HepG2 (cell line): ENCODE results near the gene POLG2. TPM values are rescaled to one million over a fixed set of nuclear protein-coding genes. Genes with fewer than 3 reads are reported as not detected.
A peak's percentile ranks its signal among the peaks of the same experiment; 100 is the strongest.

Source experiments
- CBFB ChIP-seq: sonication (generic); formaldehyde crosslinking; IDR thresholded peaks from 2 replicates; pipeline ENCODE4 v1.4.0; 2020; ENCODE audit warnings: missing genetic modification reagents
- CENPX ChIP-seq: sonication (generic); formaldehyde crosslinking; IDR thresholded peaks from 2 replicates; pipeline ENCODE4 v1.9.0; 2021; ENCODE audit warnings: mild to moderate bottlenecking, missing genetic modification reagents, moderate library complexity
- ELF1 ChIP-seq: sonication (generic); formaldehyde crosslinking; IDR thresholded peaks from 2 replicates; pipeline ENCODE4 v1.4.0; 2020; ENCODE audit warnings: missing genetic modification reagents
- HMG20A ChIP-seq: IDR thresholded peaks from 2 replicates; pipeline ENCODE4 v1.6.1; 2016; ENCODE audit warnings: borderline replicate concordance
- REL ChIP-seq: sonication (generic); formaldehyde crosslinking; conservative IDR thresholded peaks from 2 replicates; pipeline ENCODE4 v1.8.0; 2022; ENCODE audit warnings: mild to moderate bottlenecking, missing genetic modification reagents, moderate library complexity
- SALL2 ChIP-seq: sonication (generic); formaldehyde crosslinking; IDR thresholded peaks from 2 replicates; pipeline ENCODE4 v1.8.1; 2023; ENCODE audit warnings: mild to moderate bottlenecking, missing genetic modification reagents, inconsistent platforms
- SMARCC2 ChIP-seq: fragments of 450-650 bp; IDR thresholded peaks from 2 replicates; pipeline ENCODE4 v1.6.1; 2017; ENCODE audit warnings: antibody characterized with exemption, mild to moderate bottlenecking
- STAT5B ChIP-seq: sonication (generic); formaldehyde crosslinking; IDR thresholded peaks from 2 replicates; pipeline ENCODE4 v1.4.0; 2020; ENCODE audit warnings: missing genetic modification reagents
- XBP1 ChIP-seq: sonication (generic); formaldehyde crosslinking; IDR thresholded peaks from 2 replicates; pipeline ENCODE4 v1.5.0; 2020; ENCODE audit warnings: missing genetic modification reagents
- ZFP37 ChIP-seq: sonication (generic); formaldehyde crosslinking; IDR thresholded peaks from 2 replicates; pipeline ENCODE4 v1.4.0; 2020; ENCODE audit warnings: missing genetic modification reagents, borderline replicate concordance
- ZNF101 ChIP-seq: sonication (generic); formaldehyde crosslinking; IDR thresholded peaks from 2 replicates; pipeline ENCODE4 v1.4.0; 2020; ENCODE audit warnings: mild to moderate bottlenecking, low read depth, missing genetic modification reagents, borderline replicate concordance
- polyA plus RNA-seq, 8 experiments: library from polyadenylated mRNA; depleted of rRNA in 3 of 8; stranded (reverse) in 7 of 8; unstranded in 1 of 8; fragments of >200 nt; fragmentation: Illumina TruSeq in 4 of 8; extraction: Trizol in 4 of 8; gene quantifications; 2 replicates each; pipeline versions ENCODE4 v1.2.1 to v1.2.3, GENCODE V29; 2011 to 2016; ENCODE audit warnings: low read depth in 4 of 8, missing spikeins in 1 of 8, mixed read lengths in 1 of 8; ENCODE audit not compliant: insufficient read depth in 1 of 8
- total RNA-seq, 5 experiments: library from RNA; depleted of rRNA; stranded (reverse); fragments of >200 nt; fragmentation: Illumina TruSeq; extraction: Trizol; gene quantifications; 2 replicates each; pipeline ENCODE4 v1.2.3, GENCODE V29; 2016; ENCODE audit warnings: low read depth in 1 of 5
- TF ChIP-seq, protein P1 (sequence below): sonication (generic); formaldehyde crosslinking; conservative IDR thresholded peaks from 2 replicates; pipeline ENCODE4 v1.8.1; 2023; ENCODE audit warnings: missing genetic modification reagents
- TF ChIP-seq, protein P2 (sequence below): sonication (generic); formaldehyde crosslinking; IDR thresholded peaks from 2 replicates; pipeline ENCODE4 v1.4.0; 2020; ENCODE audit warnings: missing genetic modification reagents, mild to moderate bottlenecking, borderline replicate concordance
- TF ChIP-seq, protein P3 (sequence below): IDR thresholded peaks from 2 replicates; pipeline ENCODE4 v1.6.1; 2016; ENCODE audit warnings: low read depth, missing genetic modification reagents, missing compliant biosample characterization
- TF ChIP-seq, protein P4 (sequence below): sonication (generic); formaldehyde crosslinking; IDR thresholded peaks from 2 replicates; pipeline ENCODE4 v1.5.1; 2020; ENCODE audit warnings: missing genetic modification reagents, mild to moderate bottlenecking, borderline replicate concordance

The POLG2 gene
- total and polyA plus RNA-seq, 2 of the 13 experiments (the other 11 are each of a cell fraction or from before 2014, with no cell fraction given), result 21.1 to 25.5 TPM

DNA sequence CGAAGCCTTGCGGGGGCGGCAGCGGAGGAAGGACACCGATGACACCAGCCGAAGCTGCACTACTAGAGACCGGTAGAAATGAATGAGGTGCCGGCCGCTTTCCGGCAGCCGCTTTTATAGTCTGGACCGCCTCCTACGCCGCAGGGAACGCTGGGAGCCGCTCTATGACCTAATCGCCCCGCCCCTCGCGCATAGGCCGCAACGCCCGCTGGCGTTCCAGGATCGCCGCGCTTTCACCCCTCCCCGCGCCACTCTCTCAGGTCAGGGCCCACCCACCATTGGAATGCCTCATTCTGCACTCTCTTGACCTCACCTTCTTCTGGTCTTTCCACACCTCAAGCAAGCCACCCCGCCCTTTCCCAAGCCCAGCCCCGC, 9.3 kb upstream of the POLG2 start, which contains the start of gene DDX5 (continued):
- TF ChIP-seq ELF1 (CRISPR knock-in tag), result no peak
- no peak; the same call in 1 of the 2 replicates for TF ChIP-seq REL
- TF ChIP-seq ZNF101 (CRISPR knock-in tag), result no peak
- TF ChIP-seq CENPX (CRISPR knock-in tag), result no peak
- TF ChIP-seq HMG20A (CRISPR knock-in tag), result no peak
- peak; percentile 60 for TF ChIP-seq CBFB (CRISPR knock-in tag)
- TF ChIP-seq, protein P1, sequence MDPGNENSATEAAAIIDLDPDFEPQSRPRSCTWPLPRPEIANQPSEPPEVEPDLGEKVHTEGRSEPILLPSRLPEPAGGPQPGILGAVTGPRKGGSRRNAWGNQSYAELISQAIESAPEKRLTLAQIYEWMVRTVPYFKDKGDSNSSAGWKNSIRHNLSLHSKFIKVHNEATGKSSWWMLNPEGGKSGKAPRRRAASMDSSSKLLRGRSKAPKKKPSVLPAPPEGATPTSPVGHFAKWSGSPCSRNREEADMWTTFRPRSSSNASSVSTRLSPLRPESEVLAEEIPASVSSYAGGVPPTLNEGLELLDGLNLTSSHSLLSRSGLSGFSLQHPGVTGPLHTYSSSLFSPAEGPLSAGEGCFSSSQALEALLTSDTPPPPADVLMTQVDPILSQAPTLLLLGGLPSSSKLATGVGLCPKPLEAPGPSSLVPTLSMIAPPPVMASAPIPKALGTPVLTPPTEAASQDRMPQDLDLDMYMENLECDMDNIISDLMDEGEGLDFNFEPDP (CRISPR knock-in tag), result peak; percentile 99
- TF ChIP-seq, protein P2, sequence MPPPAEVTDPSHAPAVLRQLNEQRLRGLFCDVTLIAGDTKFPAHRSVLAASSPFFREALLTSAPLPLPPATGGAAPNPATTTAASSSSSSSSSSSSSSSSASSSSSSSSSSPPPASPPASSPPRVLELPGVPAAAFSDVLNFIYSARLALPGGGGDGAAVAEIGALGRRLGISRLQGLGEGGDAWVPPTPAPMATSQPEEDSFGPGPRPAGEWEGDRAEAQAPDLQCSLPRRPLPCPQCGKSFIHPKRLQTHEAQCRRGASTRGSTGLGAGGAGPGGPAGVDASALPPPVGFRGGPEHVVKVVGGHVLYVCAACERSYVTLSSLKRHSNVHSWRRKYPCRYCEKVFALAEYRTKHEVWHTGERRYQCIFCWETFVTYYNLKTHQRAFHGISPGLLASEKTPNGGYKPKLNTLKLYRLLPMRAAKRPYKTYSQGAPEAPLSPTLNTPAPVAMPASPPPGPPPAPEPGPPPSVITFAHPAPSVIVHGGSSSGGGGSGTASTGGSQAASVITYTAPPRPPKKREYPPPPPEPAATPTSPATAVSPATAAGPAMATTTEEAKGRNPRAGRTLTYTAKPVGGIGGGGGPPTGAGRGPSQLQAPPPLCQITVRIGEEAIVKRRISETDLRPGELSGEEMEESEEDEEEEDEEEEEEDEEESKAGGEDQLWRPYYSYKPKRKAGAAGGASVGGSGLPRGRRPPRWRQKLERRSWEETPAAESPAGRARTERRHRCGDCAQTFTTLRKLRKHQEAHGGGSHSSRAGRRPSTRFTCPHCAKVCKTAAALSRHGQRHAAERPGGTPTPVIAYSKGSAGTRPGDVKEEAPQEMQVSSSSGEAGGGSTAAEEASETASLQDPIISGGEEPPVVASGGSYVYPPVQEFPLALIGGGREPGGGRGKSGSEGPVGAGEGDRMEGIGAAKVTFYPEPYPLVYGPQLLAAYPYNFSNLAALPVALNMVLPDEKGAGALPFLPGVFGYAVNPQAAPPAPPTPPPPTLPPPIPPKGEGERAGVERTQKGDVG (CRISPR knock-in tag), result no peak
- TF ChIP-seq, protein P3, sequence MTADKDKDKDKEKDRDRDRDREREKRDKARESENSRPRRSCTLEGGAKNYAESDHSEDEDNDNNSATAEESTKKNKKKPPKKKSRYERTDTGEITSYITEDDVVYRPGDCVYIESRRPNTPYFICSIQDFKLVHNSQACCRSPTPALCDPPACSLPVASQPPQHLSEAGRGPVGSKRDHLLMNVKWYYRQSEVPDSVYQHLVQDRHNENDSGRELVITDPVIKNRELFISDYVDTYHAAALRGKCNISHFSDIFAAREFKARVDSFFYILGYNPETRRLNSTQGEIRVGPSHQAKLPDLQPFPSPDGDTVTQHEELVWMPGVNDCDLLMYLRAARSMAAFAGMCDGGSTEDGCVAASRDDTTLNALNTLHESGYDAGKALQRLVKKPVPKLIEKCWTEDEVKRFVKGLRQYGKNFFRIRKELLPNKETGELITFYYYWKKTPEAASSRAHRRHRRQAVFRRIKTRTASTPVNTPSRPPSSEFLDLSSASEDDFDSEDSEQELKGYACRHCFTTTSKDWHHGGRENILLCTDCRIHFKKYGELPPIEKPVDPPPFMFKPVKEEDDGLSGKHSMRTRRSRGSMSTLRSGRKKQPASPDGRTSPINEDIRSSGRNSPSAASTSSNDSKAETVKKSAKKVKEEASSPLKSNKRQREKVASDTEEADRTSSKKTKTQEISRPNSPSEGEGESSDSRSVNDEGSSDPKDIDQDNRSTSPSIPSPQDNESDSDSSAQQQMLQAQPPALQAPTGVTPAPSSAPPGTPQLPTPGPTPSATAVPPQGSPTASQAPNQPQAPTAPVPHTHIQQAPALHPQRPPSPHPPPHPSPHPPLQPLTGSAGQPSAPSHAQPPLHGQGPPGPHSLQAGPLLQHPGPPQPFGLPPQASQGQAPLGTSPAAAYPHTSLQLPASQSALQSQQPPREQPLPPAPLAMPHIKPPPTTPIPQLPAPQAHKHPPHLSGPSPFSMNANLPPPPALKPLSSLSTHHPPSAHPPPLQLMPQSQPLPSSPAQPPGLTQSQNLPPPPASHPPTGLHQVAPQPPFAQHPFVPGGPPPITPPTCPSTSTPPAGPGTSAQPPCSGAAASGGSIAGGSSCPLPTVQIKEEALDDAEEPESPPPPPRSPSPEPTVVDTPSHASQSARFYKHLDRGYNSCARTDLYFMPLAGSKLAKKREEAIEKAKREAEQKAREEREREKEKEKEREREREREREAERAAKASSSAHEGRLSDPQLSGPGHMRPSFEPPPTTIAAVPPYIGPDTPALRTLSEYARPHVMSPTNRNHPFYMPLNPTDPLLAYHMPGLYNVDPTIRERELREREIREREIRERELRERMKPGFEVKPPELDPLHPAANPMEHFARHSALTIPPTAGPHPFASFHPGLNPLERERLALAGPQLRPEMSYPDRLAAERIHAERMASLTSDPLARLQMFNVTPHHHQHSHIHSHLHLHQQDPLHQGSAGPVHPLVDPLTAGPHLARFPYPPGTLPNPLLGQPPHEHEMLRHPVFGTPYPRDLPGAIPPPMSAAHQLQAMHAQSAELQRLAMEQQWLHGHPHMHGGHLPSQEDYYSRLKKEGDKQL (CRISPR knock-in tag), result no peak; the same call in 1 of the 2 replicates
- peak; percentile 68 for TF ChIP-seq ZFP37
- TF ChIP-seq, protein P4, sequence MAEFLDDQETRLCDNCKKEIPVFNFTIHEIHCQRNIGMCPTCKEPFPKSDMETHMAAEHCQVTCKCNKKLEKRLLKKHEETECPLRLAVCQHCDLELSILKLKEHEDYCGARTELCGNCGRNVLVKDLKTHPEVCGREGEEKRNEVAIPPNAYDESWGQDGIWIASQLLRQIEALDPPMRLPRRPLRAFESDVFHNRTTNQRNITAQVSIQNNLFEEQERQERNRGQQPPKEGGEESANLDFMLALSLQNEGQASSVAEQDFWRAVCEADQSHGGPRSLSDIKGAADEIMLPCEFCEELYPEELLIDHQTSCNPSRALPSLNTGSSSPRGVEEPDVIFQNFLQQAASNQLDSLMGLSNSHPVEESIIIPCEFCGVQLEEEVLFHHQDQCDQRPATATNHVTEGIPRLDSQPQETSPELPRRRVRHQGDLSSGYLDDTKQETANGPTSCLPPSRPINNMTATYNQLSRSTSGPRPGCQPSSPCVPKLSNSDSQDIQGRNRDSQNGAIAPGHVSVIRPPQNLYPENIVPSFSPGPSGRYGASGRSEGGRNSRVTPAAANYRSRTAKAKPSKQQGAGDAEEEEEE (CRISPR knock-in tag), result no peak
- no peak; the same call in 1 of the 2 replicates for TF ChIP-seq SALL2 (CRISPR knock-in tag)
- no peak for TF ChIP-seq SMARCC2
- TF ChIP-seq STAT5B (CRISPR knock-in tag), result peak; percentile 70; the same call in 1 of the 2 replicates
- 0 out of 2 replicates have a peak, but pooled peaks have one; percentile 70 for TF ChIP-seq XBP1 (CRISPR knock-in tag)
